NCI-H748 treated with DMSO at 0.1 percent for 48 hours (cell line): ENCODE results near the gene CHPF.
A peak's percentile ranks its signal among the peaks of the same experiment; 100 is the strongest.

ENCODE experiments used
- DNase-seq: peaks from one replicate; lab custom pipeline; 2025; lab: John Stamatoyannopoulos, UW

CHPF gene

DNA sequence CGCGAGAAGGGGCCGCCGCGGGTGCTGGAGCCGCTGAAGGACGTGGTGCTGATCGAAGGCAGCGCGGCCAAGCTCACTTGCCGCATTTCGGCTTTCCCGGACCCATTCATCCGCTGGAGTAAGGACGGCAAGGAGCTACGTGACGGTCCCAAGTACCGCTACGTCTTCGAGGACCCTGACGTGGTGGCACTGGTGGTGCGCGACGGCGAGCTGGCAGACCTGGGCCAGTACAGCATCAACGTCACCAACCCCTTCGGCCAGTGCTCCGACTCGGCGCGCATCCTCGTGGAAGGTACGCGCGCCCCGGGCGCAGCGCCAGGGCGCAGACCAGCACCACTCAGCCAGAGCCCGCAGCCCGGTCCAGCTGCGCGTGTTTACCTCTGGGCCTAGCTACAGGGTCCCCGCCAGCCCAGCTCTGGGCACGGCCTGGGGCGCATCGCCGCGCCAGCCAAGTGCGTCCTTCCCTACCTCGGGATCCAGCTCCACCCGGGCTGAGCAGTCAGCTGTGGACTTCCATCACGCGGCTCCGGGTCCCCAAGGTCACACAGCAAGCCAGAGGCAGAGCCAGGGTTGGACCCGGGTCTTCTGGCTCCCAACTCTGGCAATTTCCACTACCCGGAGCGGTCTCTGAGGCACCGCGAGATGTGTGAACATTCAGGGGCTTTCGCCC lies 46.6 kb downstream of the CHPF start:
- no peak for DNase-seq

DNA sequence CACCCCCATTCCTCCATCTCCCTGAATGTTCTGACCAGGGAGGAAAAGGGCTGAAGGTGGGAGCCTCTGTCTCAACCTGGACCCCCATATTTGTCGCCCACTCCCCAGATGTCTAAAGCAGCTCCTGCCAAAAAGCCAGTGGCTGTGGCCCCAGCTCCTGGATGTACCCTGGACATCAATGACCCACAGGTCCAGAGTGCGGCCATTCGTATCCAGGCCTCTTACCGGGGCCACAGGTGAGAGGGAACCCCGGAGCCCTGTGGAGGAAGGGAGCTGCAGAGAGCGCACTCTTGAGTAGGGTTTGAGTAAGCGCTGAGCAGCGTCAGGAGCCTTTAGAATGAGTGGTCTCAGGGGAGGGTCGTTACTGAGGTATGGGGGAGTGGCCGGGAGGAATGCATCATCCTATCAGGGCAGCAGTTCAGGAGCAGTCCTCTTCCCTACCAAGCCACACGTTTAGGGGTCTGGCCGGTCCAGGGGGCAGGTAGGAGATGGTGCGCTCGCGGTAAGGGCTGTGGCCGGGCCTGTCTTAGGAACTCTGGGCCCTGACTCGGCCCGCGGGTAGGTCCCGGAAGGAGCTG lies 47.3 kb downstream of the CHPF start:
- DNase-seq, result no peak

GRCh38 chr2:219495531-219496122 lies 48.0 kb downstream of the CHPF start:
- peak; percentile 26 for DNase-seq

GRCh38 chr2:219494952-219495530 lies 48.6 kb downstream of the CHPF start:
- DNase-seq, result no peak

DNA sequence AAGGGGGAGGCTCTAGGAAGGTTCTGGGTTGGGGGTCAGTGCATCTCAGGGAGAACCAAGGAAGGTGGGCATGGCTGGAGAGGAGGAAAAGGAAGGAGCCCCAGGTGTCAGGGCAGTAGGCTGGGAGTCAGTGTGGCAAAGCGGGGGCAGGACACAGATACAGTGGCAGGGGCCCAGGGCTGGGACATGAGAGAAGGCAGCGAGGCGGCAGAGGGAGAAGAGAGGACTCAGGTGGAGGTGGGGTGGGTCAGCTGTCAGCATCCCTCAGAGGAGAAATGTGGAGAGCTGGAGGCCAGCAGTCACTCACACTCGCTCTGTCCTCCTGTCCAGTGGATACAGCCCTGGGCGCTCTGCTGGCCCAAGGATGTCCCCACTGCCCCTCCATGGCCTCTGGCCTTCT lies 50.5 kb downstream of the CHPF start:
- DNase-seq, result no peak

GRCh38 chr2:219492575-219492974 lies 51.0 kb downstream of the CHPF start:
- no peak for DNase-seq

DNA sequence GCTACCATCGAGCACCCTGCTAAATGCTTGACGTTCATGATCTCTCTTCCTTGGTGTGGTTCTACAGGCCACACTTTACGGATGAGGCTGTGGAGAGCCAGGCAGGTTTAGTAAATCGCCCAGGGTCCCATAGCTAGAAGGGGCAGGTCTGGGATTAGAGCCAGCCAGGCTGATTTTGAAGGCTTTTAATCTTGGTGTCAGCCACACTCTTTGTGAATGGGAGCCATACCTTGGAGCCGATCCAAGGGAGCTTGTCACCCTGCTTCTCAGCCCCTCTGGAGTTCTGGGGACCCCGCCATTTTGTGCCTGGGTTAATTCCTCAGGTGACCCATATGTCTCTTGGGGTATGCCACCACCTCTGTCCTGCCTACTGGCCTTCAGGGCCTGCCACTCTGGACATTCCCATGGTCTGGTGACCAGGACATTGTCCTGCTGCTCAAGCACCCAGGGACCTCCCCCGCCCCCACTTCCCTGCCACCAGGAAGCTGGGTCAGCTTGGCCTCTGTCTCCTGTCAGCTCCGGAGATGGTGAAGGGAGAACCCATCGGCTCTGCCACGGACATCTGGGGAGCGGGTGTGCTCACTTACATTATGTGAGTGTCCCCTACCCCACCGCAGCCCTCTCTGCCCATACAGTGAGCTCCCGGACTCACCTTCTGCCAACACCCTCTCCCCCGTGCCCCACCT lies 52.2 kb downstream of the CHPF start:
- DNase-seq, result no peak

DNA sequence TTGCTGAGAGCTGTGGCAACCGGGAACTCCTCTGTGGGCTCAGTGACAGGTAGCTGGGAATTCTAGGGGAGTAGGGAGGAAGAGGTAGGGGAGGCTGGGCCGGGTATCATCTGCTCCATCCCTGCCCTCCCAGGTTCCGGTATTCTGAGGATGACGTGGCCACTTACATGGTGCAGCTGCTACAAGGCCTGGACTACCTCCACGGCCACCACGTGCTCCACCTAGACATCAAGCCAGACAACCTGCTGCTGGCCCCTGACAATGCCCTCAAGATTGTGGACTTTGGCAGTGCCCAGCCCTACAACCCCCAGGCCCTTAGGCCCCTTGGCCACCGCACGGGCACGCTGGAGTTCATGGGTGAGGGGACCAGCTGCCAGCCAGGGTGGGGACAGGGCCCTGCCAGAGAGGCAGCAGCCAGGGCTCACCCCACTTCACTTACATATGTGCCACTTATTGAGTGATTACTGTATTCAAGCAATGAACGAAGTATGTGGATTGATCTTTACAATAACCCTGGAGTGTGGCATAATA lies 52.9 kb downstream of the CHPF start:
- DNase-seq, result no peak

DNA sequence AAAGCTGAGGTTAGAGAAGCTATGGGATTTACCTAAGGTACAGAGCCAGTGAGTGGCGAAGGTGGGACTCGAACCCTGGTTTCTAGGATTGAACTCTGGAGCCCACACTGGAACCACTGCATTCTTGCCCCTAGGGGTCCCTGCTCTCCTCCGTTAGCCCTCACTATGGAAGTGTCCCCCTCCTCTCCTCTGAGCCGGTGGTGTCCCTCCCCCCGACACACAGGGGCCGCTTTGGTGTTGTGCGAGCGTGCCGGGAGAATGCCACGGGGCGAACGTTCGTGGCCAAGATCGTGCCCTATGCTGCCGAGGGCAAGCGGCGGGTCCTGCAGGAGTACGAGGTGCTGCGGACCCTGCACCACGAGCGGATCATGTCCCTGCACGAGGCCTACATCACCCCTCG lies 53.4 kb downstream of the CHPF start:
- DNase-seq, result no peak

- no peak for DNase-seq
Measured at GRCh38 chr2:219489315-219489714, 54.3 kb downstream of the CHPF start.
